Body of pancreas (tissue), 4 donors: ENCODE measurements around the gene AK6.

ENCODE experiments used
- CTCF ChIP-seq, 7 experiments: fragments of 450-650 bp in 4 of 7; fragments of 200-600 bp in 3 of 7; sonication (generic) in 3 of 7; IDR thresholded peaks; one replicate each; pipeline ENCODE4 v1.5.1; 2016 to 2019; ENCODE audit warnings: antibody characterized with exemption in 7 of 7
- POLR2A ChIP-seq, 3 donors: fragments of 450-650 bp; IDR thresholded peaks; one replicate each; pipeline ENCODE4 v1.6.1; 2016; ENCODE audit warnings: antibody characterized with exemption in 3 of 3, mild to moderate bottlenecking in 2 of 3

GRCh38 chr5:69305512-69305911 is 63.8 kb downstream of the AK6 start:
- TF ChIP-seq CTCF (IDR thresholded peaks at IDR 0.05), result no peak
- TF ChIP-seq POLR2A (IDR thresholded peaks at IDR 0.05), result no peak
